Astrocyte (in vitro differentiated cells and primary cell): ENCODE results near the gene IL4R.

ENCODE experiments used
- EZH2 ChIP-seq: IDR thresholded peaks from 2 replicates; pipeline ENCODE4 v1.6.1; 2012; ENCODE audit warnings: mild to moderate bottlenecking, low read length, inconsistent platforms; ENCODE audit not compliant: insufficient read depth
- TF ChIP-seq, protein P1 (sequence below): IDR thresholded peaks from 2 replicates; pipeline ENCODE4 v1.5.1; 2011; ENCODE audit warnings: low read depth, mild to moderate bottlenecking, inconsistent platforms, low read length, moderate library complexity; ENCODE audit not compliant: insufficient read depth

- TF ChIP-seq, protein P1, sequence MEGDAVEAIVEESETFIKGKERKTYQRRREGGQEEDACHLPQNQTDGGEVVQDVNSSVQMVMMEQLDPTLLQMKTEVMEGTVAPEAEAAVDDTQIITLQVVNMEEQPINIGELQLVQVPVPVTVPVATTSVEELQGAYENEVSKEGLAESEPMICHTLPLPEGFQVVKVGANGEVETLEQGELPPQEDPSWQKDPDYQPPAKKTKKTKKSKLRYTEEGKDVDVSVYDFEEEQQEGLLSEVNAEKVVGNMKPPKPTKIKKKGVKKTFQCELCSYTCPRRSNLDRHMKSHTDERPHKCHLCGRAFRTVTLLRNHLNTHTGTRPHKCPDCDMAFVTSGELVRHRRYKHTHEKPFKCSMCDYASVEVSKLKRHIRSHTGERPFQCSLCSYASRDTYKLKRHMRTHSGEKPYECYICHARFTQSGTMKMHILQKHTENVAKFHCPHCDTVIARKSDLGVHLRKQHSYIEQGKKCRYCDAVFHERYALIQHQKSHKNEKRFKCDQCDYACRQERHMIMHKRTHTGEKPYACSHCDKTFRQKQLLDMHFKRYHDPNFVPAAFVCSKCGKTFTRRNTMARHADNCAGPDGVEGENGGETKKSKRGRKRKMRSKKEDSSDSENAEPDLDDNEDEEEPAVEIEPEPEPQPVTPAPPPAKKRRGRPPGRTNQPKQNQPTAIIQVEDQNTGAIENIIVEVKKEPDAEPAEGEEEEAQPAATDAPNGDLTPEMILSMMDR = no peak
- TF ChIP-seq EZH2 = no peak
Measured at GRCh38 chr16:27289669-27290068, 24.1 kb upstream of the IL4R start.
